ENCODE results near the gene SPN. TPM values are rescaled to one million over a fixed set of nuclear protein-coding genes. Genes with fewer than 3 reads are reported as not detected.
"Not testable (repeated sequence)": the region's sequence is repeated elsewhere in the genome, so short reads cannot be mapped to it uniquely, and the experiment has no call there.

SPN gene, protein sequence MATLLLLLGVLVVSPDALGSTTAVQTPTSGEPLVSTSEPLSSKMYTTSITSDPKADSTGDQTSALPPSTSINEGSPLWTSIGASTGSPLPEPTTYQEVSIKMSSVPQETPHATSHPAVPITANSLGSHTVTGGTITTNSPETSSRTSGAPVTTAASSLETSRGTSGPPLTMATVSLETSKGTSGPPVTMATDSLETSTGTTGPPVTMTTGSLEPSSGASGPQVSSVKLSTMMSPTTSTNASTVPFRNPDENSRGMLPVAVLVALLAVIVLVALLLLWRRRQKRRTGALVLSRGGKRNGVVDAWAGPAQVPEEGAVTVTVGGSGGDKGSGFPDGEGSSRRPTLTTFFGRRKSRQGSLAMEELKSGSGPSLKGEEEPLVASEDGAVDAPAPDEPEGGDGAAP
- total RNA-seq = 451 TPM

DNA sequence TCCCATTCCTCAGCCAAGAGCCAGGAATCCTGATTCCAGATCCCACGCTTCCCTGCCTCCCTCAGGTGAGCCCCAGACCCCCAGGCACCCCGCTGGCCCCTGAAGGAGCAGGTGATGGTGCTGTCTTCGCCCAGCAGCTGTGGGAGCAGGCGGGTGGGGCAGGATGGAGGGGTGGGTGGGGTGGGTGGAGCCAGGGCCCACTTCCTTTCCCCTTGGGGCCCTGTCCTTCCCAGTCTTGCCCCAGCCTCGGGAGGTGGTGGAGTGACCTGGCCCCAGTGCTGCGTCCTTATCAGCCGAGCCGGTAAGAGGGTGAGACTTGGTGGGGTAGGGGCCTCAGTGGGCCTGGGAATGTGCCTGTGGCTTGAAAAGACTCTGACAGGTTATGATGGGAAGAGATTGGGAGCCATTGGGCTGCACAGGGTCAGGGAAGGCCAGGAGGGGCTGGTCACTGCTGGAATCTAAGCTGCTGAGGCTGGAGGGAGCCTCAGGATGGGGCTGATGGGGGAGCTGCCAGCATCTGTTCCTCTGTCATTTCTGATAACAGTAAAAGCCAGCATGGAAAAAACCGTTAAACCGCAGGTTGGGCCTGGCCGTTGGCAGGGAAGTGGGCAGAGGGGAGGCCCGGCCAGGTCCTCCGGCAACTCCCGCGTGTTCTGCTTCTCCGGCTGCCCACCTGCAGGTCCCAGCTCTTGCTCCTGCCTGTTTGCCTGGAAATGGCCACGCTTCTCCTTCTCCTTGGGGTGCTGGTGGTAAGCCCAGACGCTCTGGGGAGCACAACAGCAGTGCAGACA, at the start of gene SPN:
Gene SPN (plus strand): TSS at position 232 of the 791 bp plus-strand sequence. CDS start 482 bp downstream, at position 714.
- DNase-seq (ENCODE audit: low read depth in 2 of 3, low spot score in 2 of 3) = peak in 2 of 3 donors; percentile 85 to 95

DNA sequence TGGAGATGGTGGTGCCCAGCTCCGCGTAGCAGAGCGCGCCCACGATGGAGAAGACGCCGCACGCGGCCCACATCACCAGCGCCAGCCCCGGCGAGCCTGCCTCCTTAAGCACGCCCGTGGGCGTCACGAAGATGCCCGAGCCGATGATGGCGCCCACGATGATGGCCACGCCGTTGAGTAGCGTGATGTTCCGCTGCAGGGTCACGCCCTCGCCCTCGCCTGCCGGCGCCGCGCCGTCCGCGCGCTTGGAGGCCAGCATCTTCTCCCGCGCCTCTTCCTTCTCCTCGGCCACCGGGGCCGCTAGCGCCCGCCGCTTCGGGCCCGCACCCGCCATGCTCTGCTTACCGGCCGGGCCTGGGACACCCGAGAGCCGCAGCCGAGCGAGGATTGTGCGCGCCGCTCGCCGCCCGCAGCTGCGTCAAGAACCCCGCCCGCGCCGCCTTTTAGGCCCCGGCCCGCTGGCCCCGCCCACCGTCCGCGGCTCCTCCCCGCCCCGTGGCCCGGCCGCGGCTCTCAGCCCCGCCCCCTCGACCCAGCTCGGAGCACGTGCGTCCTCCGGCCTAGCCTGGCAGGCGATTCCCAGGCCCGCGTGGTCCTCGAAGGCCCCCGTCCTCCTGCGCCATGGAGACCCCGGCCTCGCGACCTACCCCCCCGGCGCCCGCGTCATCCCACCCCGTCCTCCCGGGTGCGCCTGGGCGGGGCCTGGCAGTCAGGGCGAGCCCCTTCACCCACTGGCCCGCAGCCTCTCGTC, 49.6 kb upstream of the SPN start:
- peak; percentile 74 to 86 (median 85) for DNase-seq (ENCODE audit: low read depth in 2 of 3, low spot score in 2 of 3)

DNA sequence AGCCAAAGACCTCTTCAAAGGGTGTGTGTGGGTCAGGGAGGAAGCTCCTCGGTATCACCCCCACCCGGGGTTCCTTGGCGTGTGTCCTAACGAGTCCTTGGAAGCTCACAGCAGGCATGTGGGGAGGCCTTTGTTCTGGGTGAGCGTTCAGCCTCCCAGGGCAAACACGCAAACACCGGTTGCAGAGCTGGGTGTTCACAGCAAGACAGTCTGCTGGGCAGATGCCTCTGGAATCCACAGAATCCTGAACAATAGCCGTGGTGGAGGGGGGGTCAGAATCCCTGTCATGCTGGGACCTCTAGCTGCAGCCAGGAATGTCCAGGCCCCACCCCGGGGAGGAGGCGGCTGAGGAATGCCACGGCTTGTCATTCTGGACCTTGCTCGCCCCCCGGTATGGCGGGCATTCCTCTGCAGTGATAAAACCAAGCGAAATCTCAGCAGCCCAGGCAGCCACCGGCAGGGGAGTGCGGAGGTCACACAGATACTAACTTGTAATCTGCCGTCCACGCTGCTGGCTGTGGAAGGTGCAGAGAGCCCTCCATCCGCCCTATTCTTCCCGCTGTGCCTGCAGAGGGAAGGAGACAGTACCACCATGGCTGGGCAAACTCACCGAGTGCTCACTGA, 48.2 kb upstream of the SPN start:
- not testable (repeated sequence) for DNase-seq (ENCODE audit: low read depth in 2 of 3, low spot score in 2 of 3)

DNA sequence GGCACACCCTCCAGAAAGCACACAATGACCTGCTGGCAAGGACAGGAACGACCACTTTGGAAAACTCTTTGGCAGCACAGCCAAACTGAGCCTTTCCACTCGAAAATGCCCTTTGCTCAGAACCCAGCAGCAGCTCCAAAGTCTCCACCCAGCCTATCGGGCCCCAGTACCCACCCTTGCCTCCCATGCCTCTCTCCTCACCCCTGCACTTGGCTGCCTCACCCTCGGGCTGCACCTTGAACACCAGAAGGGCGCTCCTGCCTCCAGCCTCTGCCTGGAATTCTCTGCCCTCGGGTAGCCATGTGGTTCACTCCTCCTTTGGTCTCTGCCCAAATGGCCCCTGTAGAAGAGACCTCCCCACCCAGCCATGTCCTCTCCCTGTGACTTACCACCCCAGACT, 46.9 kb upstream of the SPN start:
- DNase-seq (ENCODE audit: low read depth in 2 of 3, low spot score in 2 of 3) = not testable (repeated sequence)

DNA sequence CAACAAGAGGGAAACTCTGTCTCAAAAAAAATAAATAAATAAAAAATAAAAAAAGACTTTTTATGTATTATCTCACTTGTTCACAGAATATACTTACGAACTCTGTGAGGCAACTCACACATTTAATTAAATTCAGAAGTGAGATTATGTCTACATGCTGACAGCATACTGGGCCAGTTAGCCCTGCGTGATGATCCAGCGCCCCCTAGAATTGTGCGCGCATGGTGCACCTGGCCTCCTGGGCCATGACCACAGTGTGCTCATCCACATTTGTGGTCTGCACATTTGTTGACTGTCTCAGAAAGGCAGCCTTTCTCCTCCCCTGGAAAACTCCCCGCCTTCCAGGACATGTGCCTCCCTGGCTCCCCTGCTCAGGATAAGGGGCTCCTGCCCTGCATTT, 42.5 kb upstream of the SPN start:
- DNase-seq (ENCODE audit: low read depth in 2 of 3, low spot score in 2 of 3) = peak in 1 of 3 donors; percentile 45

DNA sequence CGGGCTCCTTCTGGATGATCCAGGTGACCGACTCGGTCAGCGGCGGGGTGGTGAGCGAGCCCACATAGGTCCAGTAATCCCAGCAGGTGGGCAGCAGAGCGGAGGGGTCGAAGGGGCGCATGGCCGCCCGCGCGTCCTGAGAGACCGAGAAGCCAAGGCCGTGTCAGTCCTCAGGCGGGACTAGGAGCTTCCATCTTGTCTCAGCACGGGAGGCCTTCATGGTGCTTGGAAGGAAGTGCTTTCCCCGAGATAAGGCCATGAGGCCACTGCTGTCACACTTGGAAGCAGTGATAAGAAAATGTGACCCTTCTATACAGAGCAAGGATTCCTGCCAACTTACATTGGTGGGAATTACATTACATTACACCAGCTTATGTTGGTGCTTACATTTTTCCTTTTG, 40.3 kb upstream of the SPN start:
- not testable (repeated sequence) for DNase-seq (ENCODE audit: low read depth in 2 of 3, low spot score in 2 of 3)

DNA sequence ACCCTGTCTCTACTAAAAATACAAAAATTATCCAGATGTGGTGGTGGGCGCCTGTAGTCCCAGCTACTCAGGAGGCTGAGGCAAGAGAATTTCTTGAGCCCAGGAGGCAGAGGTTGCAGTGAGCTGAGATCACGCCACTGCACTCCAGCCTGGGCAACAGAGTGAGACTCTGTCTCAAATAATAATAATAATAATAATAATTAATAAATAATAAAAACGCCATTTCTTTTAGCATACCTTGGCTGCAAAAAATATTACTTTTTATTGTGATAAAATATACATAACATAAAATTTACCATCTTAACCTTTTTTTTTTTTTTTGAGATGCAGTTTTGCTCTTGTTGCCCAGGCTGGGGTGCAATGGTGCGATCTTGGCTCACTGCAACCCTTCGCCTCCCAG, 39.8 kb upstream of the SPN start:
- DNase-seq (ENCODE audit: low read depth in 2 of 3, low spot score in 2 of 3) = not testable (repeated sequence)

DNA sequence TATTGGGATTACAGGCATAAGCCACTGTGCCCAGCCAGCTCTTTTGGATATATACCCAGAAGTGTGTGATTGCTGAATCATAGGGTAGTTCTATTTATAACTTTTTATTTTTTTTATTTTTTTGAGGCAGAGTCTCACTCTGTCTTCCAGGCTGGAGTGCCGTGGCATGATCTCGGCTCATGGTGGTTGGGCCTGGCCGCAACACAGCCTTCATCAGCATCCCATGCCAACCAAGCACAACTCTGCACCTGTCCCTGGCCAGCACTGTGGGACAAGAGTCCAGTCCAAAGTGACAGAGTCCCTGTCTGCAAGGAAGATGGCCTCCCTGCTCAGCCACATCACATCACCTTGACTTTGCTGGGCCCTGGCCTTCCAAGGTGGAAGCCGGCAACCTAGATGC, 37.9 kb upstream of the SPN start:
- DNase-seq (ENCODE audit: low read depth in 2 of 3, low spot score in 2 of 3) = not testable (repeated sequence)

DNA sequence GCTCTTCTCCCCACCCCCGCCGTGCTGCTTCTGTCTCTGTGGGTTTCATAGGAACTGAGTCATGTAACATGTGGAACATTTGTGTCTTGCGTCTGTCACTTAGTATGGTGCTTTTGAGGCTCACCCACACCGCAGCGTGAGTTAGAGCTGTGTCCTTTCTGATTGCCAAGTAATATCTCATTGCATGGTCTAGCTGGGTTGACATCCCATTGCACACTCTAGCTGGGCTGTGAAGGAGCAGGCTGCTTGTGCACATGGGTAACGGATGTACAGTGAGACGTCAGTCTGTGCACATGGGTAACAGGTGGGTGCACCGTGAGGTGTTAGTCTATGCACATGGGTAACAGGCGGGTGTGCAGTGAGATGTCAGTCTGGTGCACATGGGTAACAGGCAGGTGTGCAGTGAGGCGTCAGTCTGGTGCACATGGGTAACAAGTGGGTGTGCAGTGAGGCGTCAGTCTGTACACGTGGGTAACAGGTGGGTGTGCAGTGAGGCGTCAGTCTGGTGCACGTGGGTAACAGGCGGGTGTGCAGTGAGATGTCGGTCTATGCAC, 36.2 kb upstream of the SPN start:
- DNase-seq (ENCODE audit: low read depth in 2 of 3, low spot score in 2 of 3) = peak in 1 of 3 donors; percentile 70

DNA sequence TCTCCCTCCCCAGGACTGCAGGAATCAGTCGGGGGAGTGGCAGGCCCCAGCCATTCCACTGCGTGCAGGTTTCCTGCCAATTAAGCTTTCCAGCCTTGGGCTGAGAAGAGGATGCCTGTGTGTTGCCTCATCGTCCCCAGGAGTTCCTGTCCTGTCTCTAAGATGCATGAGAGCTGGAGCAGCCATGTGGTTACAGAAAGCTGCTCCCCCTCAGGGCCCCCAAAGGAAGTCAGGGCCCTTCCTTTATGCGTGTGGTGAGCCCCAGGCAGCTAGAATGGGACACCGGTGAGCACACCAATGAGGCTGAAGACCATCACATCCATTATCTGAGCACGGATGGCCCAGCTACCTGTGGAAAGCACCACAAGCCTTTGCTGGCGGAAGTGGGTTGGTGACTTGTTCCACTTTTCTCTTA, 35.4 kb upstream of the SPN start:
- DNase-seq (ENCODE audit: low read depth in 2 of 3, low spot score in 2 of 3) = peak in 2 of 3 donors; percentile 55 to 82

DNA sequence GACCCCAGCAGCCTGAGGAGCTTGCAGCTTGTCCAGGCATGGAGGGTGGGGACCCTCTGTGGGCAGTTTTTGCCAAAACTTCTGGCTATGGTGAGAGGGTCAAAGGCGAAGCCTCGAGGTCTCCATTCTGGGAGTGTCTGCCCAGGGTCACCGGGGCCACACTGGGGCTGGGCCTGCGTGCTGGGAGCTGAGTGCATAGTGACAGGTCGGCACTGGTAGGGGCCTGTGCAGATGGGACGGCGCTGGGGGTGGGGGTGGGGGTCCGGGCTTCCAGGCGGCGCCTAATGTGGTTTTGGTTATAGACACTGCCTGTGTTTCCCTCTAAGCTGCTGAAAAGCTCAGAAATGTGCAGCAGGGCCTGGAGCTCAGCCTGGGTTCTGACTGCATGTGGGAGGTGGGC, 34.3 kb upstream of the SPN start:
- not testable (repeated sequence) for DNase-seq (ENCODE audit: low read depth in 2 of 3, low spot score in 2 of 3)

DNA sequence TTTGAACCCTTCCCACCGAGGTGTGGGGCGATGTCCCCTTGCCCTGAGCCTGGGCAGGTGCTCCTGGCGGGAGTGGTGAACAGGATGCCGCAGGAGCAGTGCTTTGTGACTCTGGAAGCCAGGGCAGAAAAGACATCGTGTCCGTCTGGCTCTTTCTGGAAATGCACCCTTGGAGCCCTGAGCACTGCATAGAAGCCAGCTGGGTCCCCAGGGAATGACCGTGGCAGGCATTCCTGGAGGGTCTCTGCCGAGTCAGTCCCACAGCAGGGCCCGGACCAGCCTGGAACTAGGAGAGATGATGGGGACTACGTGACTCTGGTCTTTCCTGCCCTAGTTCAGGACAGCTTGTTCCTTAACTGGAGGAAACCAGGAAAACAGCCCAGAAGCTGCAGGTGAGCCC, 33.7 kb upstream of the SPN start:
- DNase-seq (ENCODE audit: low read depth in 2 of 3, low spot score in 2 of 3) = not testable (repeated sequence)

DNA sequence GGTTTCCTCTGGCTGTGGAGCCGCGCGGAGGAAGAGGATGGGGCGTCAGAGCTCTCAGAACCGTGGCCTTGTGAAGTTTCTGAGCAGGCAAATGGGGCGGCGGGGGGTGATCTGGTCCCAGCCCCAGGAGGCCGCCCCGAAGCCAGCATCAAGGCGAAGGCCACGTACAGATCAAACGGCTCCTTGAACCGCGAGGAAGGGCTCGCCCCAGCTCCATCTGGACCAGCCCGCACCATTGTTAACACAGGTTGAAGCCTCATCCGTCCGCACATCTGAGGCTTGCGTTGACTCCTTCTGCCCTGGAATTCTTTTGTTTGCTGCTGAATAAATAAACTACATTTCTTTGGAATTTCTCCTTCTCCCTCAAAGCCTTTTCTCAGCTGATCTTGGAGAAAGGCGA, 31.4 kb upstream of the SPN start:
- DNase-seq (ENCODE audit: low read depth in 2 of 3, low spot score in 2 of 3) = not testable (repeated sequence)

DNA sequence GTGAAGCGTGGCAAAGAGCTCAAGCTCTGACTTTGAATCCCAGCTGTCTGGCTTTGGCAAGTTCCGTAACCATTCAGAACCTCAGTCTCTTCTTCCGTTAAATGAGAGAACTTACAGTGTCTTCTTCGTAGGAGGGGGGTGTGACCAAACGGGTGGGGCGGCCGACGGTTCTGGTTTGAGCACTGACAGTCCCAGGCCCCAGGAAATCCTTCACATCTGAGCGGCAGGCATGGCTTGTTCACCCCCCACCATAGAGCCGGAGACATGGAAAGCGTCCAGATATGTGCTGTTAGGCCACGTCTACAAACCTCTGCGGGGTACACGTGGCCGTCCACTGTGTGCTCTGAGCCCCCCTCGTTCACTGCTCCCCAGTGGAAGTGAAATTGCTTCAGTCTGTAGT, 27.1 kb upstream of the SPN start:
- not testable (repeated sequence) for DNase-seq (ENCODE audit: low read depth in 2 of 3, low spot score in 2 of 3)

DNA sequence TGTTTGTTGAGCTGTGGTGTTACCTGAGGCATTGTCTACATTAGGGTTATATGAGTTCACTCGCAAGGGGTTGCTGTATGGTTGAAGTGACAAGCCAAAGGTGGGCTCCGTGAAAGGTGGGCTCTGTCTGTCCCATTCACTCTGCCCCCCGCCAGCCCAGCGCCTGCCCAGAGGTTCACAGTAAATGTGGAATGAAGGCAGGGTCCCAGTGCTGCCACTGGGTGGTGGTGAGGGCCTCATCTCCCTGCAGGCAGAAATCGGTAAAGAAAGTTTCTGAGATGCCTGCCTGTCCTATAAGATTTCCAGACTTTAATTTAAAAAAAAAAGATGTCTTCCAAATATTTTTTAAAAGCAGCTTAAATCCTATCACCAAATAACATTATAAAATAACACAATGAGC, 26.7 kb upstream of the SPN start:
- not testable (repeated sequence) for DNase-seq (ENCODE audit: low read depth in 2 of 3, low spot score in 2 of 3)

DNA sequence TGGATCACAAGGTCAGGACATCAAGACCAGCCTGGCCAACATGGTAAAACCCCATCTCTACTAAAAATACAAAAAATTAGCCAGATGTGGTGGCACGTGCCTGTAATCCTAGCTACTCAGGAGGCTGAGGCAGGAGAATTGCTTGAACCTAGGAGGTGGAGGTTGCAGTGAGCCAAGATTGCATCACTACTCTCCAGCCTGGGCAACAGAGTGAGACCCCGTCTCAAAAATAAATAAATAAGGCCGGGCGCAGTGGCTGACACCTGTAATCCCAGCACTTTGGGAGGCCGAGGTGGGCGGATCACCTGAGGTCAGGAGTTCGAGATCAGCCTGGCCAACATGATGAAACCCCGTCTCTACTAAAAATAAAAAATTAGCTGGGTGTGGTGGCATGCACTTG, 24.3 kb upstream of the SPN start:
- not testable (repeated sequence) for DNase-seq (ENCODE audit: low read depth in 2 of 3, low spot score in 2 of 3)

DNA sequence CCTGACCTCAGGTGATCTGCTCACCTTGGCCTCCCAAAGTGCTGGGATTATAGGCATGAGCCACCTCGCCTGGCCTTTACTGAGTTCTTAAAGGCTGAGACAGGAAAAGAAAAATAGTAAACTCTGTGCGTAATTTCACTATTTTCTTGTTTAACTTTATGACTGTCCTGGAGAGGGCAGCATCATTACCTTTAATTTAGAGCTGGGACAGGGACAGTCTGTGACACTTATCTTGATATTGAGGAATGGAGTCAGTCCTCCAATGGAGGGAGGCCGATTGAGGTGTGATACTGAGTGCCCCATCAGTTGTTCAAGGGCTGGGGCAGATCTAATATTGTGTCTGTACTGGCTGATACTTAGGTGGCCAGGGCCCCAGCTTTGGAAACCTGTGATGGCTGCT, 21.5 kb upstream of the SPN start:
- DNase-seq (ENCODE audit: low read depth in 2 of 3, low spot score in 2 of 3) = peak in 1 of 3 donors; percentile 75

DNA sequence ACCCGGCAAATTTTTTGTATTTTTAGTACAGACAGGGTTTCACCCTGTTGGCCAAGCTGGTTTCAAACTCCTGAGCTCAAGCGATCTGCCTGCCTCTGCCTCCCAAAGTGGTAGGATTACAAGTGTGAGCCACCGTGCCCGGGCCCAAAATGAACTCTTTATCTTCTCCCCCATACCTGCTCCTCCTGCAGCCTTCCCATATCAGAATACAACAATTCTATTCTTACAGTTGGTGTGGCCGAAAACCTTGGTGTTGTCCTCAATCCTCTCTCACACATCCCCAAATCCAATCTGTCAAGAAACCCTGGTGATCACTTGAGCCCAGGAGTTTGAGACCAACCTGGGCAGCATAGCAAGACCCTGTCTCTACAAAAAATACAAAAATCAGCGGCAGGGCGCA, 19.5 kb upstream of the SPN start:
- no peak for DNase-seq (ENCODE audit: low read depth in 2 of 3, low spot score in 2 of 3)

DNA sequence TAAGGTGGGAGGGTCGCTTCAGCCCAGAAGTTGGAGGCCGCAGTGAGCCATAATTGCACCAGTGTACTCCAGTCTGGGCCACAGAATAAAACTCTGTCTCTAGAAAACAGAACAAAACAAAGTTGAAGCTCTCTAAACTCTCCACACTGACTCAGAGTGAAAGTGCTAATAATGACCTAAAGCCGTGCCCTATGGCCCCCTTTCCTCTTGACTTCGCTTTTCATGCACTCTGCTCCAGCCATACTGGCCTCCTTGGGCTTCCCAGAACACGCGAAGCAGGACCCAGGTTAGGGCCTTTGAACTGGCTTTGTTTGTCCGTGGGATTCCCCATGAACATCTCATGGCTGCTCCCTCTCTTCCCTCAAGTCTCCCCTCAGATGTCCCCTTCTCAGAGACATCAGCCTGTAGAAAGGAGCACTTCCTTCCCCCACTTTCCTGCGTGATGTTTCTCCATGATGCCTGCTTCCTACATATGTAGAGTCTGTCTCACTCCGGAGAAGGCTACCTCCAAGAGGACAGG, 18.6 kb upstream of the SPN start:
- DNase-seq (ENCODE audit: low read depth in 2 of 3, low spot score in 2 of 3) = no peak

All from hematopoietic multipotent progenitor cell (in vitro differentiated cells).